PFSK-1 (cell line): ENCODE measurements around the gene UBQLN1.

Experiments used
- FOXP2 ChIP-seq: optimal IDR thresholded peaks from 2 replicates; pipeline ENCODE3; 2011; ENCODE audit warnings: borderline replicate concordance, control low read depth, inconsistent platforms; ENCODE audit not compliant: insufficient read depth; ENCODE audit errors: extremely low read length, extremely low read depth
- POLR2AphosphoS5 ChIP-seq: IDR thresholded peaks from 2 replicates; pipeline ENCODE4 v1.6.1; 2012; ENCODE audit warnings: low read depth, mild to moderate bottlenecking, control low read depth, low read length, moderate library complexity
- SIN3A ChIP-seq: IDR thresholded peaks from 2 replicates; pipeline ENCODE4 v1.6.1; 2012; ENCODE audit warnings: mild to moderate bottlenecking, low read length, moderate library complexity, borderline replicate concordance; ENCODE audit not compliant: insufficient read depth
- TAF1 ChIP-seq: IDR thresholded peaks from 2 replicates; pipeline ENCODE4 v1.6.1; 2012; ENCODE audit warnings: low read length, control low read depth, borderline replicate concordance; ENCODE audit not compliant: insufficient read depth
- TF ChIP-seq, protein P1 (sequence below), 2 experiments: IDR thresholded peaks; 2 replicates each; pipeline versions ENCODE4 v1.6.1 to v1.8.0; 2011 to 2012; ENCODE audit warnings: low read depth in 2 of 2, low read length in 2 of 2, control low read depth in 1 of 2, inconsistent platforms in 1 of 2, mild to moderate bottlenecking in 1 of 2, moderate library complexity in 1 of 2; ENCODE audit not compliant: insufficient read depth in 1 of 2

UBQLN1 gene

DNA sequence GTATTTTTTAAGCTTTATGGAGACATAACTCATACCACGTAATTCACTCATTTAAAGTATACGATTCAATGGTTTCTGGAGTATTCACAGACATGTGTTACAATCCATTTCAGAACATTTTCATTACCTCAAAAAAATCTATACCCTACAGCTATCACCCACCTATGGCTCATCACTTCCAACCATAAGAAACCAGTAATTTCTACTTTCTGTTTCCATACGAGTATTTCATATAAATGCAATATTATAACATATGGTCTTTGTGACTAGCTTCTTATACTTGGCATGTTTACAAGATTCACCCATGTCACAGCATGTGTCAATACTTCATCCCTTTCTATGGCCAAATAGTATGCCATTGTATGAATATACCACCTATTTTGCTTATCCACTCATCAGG is 18.8 kb downstream of the UBQLN1 start:
- TF ChIP-seq, protein P1, sequence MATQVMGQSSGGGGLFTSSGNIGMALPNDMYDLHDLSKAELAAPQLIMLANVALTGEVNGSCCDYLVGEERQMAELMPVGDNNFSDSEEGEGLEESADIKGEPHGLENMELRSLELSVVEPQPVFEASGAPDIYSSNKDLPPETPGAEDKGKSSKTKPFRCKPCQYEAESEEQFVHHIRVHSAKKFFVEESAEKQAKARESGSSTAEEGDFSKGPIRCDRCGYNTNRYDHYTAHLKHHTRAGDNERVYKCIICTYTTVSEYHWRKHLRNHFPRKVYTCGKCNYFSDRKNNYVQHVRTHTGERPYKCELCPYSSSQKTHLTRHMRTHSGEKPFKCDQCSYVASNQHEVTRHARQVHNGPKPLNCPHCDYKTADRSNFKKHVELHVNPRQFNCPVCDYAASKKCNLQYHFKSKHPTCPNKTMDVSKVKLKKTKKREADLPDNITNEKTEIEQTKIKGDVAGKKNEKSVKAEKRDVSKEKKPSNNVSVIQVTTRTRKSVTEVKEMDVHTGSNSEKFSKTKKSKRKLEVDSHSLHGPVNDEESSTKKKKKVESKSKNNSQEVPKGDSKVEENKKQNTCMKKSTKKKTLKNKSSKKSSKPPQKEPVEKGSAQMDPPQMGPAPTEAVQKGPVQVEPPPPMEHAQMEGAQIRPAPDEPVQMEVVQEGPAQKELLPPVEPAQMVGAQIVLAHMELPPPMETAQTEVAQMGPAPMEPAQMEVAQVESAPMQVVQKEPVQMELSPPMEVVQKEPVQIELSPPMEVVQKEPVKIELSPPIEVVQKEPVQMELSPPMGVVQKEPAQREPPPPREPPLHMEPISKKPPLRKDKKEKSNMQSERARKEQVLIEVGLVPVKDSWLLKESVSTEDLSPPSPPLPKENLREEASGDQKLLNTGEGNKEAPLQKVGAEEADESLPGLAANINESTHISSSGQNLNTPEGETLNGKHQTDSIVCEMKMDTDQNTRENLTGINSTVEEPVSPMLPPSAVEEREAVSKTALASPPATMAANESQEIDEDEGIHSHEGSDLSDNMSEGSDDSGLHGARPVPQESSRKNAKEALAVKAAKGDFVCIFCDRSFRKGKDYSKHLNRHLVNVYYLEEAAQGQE (IDR thresholded peaks at IDR 0.05; ENCODE audit: insufficient read depth in 1 of 2, low read depth in 2 of 2, low read length in 2 of 2), result no peak
- TF ChIP-seq TAF1, result no peak
- TF ChIP-seq POLR2AphosphoS5, result no peak
- TF ChIP-seq FOXP2, result no peak
- no peak for TF ChIP-seq SIN3A

DNA sequence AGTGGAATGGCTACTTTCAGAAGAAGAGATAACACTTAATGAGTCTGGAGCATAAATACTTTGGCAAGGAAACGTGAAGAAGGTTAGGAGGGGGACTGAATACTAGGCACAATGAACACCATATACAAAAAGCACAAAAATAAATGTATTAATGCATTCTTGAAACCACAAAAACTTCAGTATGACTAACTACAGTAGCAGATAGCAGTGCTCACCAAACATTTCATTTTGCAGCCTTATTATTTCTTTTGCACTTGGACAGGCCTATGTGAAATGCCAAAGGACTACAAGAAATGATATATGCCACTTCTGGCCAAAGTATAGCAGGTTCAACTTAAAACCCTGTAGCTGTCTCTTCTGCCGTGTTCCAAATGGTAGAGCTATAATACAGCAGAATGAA is 26.3 kb downstream of the UBQLN1 start:
- TF ChIP-seq FOXP2, result no peak
- no peak for TF ChIP-seq TAF1
- TF ChIP-seq POLR2AphosphoS5, result no peak
- TF ChIP-seq, protein P1 (IDR thresholded peaks at IDR 0.05; ENCODE audit: insufficient read depth in 1 of 2, low read depth in 2 of 2, low read length in 2 of 2), result no peak
- TF ChIP-seq SIN3A, result no peak

DNA sequence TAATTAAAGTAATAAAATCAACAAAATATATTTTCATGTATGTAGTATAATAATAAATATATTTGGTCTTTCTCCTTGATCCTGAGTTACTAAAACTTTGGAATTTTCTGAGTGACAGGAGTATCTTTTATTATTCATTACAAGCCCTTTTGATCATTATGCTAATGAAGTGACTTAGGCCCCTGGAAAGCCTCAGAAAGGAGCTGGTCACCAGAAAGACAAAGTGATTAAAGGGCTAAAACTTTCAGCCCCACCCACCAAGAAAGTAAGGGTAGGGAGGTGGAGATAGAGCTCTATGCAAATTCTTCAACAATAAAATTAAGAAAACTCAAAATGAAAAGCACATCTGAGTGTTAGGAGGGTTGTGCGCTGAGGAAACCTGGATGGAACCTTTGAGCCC is 27.5 kb downstream of the UBQLN1 start:
- no peak for TF ChIP-seq FOXP2
- TF ChIP-seq, protein P1 (IDR thresholded peaks at IDR 0.05; ENCODE audit: insufficient read depth in 1 of 2, low read depth in 2 of 2, low read length in 2 of 2), result no peak
- TF ChIP-seq POLR2AphosphoS5, result no peak
- no peak for TF ChIP-seq TAF1
- no peak for TF ChIP-seq SIN3A

DNA sequence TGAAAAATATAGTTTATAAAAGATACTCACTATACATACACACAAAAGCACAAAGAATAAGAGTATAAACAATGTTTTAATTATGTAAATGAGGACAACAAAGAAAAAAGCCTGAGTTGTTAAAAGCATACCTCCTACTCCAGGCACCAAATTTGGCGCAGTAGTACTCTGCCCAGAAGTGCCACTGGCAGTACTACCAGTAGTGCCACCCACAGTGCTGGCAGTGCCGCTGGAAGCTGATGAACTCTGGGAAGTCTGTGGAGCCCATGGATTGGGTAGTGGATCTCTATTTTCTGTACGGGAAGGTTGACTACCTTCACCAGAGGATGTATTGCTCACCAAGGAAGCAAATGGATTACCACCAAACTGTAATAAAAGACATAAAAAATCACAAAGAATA is 30.2 kb downstream of the UBQLN1 start:
- TF ChIP-seq POLR2AphosphoS5 (no peak), FOXP2 (no peak), TAF1 (no peak), SIN3A (no peak)
- TF ChIP-seq, protein P1 (IDR thresholded peaks at IDR 0.05; ENCODE audit: insufficient read depth in 1 of 2, low read depth in 2 of 2, low read length in 2 of 2), result no peak

DNA sequence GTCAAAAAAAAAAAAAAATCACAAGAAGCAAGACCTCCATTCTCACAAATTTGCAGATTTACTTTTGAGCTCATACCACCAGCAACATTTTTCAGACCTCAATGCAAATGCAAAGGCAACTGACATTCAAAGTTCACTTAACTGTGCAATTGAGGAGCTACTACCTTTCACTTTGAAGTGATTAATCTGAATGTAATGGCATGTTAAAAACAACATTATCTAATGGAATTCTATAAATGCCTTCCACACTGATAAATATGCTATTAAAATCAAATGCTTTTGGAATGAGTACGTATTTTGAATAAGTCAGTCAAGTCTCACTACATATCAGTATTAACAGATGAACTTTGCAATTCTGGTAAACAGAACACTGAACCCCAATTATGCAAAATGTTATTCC is 32.3 kb downstream of the UBQLN1 start:
- TF ChIP-seq POLR2AphosphoS5, result no peak
- no peak for TF ChIP-seq TAF1
- TF ChIP-seq SIN3A, result no peak
- TF ChIP-seq, protein P1 (IDR thresholded peaks at IDR 0.05; ENCODE audit: insufficient read depth in 1 of 2, low read depth in 2 of 2, low read length in 2 of 2), result no peak
- TF ChIP-seq FOXP2, result no peak
